ENCODE data around the gene HSPB2. TPM values are rescaled to one million over a fixed set of nuclear protein-coding genes. Genes with fewer than 3 reads are reported as not detected.

HSPB2 gene
- total and polyA plus RNA-seq, 2 donors (not counting 1 experiment from before 2014, with no cell fraction given) = not detected

GRCh38 chr11:111870886-111871692 lies 41.4 kb upstream of the HSPB2 start, which contains the start of gene ALG9:
ALG9 (minus strand) TSS chr11:111871581; CDS start chr11:111871482, 99 bp downstream.
- no peaks in the 10 kb centered on the region for H3K9me3 Mint-ChIP-seq (ENCODE audit: insufficient read depth)
- DNase-seq (peak; percentile 94), ATAC-seq (ENCODE audit: low read depth) (peak; percentile 94)
- WGBS (ENCODE audit: insufficient coverage) = under 1% methylated on average over 48 of the region's 51 CpGs
- H3K27me3 ChIP-seq (replicated peaks in 1 of 4; ENCODE audit: control extremely low read depth in 1 of 4, control insufficient read depth in 3 of 4, insufficient read depth in 4 of 4, low read length in 3 of 4) = no peaks in the 10 kb centered on the region
- ChIA-PET POLR2A (interaction anchor here (0.6 to 1.5 kb wide), 6 partner anchors 9 to 269 kb away, joined by 3 to 5 read pairs (median 3); partner anchors contain the start of genes SDHD, SIK2 and TIMM8B), CTCF (interaction anchor here (0.6 to 2.1 kb wide), 16 partner anchors 7 to 409 kb away, joined by 3 to 10 read pairs (median 4); no protein-coding TSS in a partner anchor)
- H3K4me3 ChIP-seq (ENCODE audit: control extremely low read depth in 1 of 5, extremely low read depth in 1 of 5, insufficient read depth in 1 of 5, low read depth in 2 of 5, low read length in 4 of 5) = peak within 1 kb of the TSS; percentile 62 to 81 (median 80)
- no peaks in the 10 kb centered on the region for H4K20me1 ChIP-seq (ENCODE audit: control insufficient read depth, insufficient read depth, low read length, poor library complexity, severe bottlenecking)
- H3K4me1 Mint-ChIP-seq = peaks cover 17% of the 10 kb centered on the region
- TF ChIP-seq CTCF (IDR thresholded peaks at IDR 0.05) = no peak
- no peak for TF ChIP-seq EZH2 (IDR thresholded peaks at IDR 0.05; ENCODE audit: borderline replicate concordance, insufficient read depth, low read depth, low read length, poor library complexity, severe bottlenecking)
- peak within 1 kb of the TSS; percentile 72 to 91 for H3K27ac ChIP-seq (ENCODE audit: low read length in 2 of 2)
- peak within 1 kb of the TSS; percentile 86 for H2AFZ ChIP-seq (ENCODE audit: insufficient read depth, low read depth, low read length, poor library complexity, severe bottlenecking)
- peak within 1 kb of the TSS; percentile 87 for H3K9ac ChIP-seq (ENCODE audit: low read length)
- peak within 1 kb of the TSS; percentile 94 for H3K27ac Mint-ChIP-seq
- peak within 1 kb of the TSS; percentile 81 for H3K4me2 ChIP-seq (replicated peaks; ENCODE audit: low read depth, low read length, poor library complexity, severe bottlenecking)
- peaks cover 13 to 14% of the 10 kb centered on the region in 2 donors for H3K4me1 ChIP-seq (ENCODE audit: control insufficient read depth in 2 of 2, insufficient read depth in 2 of 2, low read length in 2 of 2)
- peak within 1 kb of the TSS; percentile 94 for H3K4me3 Mint-ChIP-seq
- H3K79me2 ChIP-seq (ENCODE audit: control insufficient read depth, insufficient read depth, low read length) = peaks cover 9% of the 10 kb centered on the region
- intact Hi-C loops (cut with micrococcal nuclease) = loop anchor here (1.0 to 2.0 kb wide), 5 partner anchors 8 to 269 kb away; partner anchors contain the start of genes CFAP68, FDXACB1, SDHD and SIK2
- H3K36me3 ChIP-seq (replicated peaks in 1 of 2; ENCODE audit: control extremely low read depth in 1 of 2, control insufficient read depth in 1 of 2, extremely low read depth in 1 of 2, insufficient read depth in 2 of 2, low read length in 1 of 2) = peaks cover 4 to 21% of the 10 kb centered on the region in 2 experiments
- H3K9me3 ChIP-seq (ENCODE audit: control extremely low read depth in 1 of 3, control insufficient read depth in 2 of 3, insufficient read depth in 1 of 3, low read length in 2 of 3) = no peaks in the 10 kb centered on the region
- H3K27me3 Mint-ChIP-seq = no peaks in the 10 kb centered on the region
